RWPE2 (cell line): ENCODE measurements around the gene XRRA1.

Experiments
- ATAC-seq: fragments of 200-7000 bp; cut with Tn5 transposase; 3 replicates; pipeline ENCODE4 v1.9.1; 2021; ENCODE audit warnings: low read depth
- DNase-seq: peaks from one replicate; pipeline ENCODE4 v3.0.0-alpha.2; 2020; ENCODE audit warnings: low spot score
- H3K27ac ChIP-seq: fragments of 450-650 bp; 2 replicates; pipeline ENCODE4 v1.5.1; 2017; ENCODE audit warnings: mild to moderate bottlenecking; ENCODE audit not compliant: poor library complexity, severe bottlenecking
- H3K27me3 ChIP-seq: fragments of 250-450 bp; sonication (Bioruptor Pico); 2 replicates; pipeline ENCODE4 v1.5.1; 2021; ENCODE audit warnings: mild to moderate bottlenecking, moderate library complexity; ENCODE audit not compliant: insufficient read depth, poor library complexity, severe bottlenecking
- H3K36me3 ChIP-seq: fragments of 250-450 bp; sonication (Bioruptor Pico); 2 replicates; pipeline ENCODE4 v1.5.1; 2020; ENCODE audit warnings: low read depth, mild to moderate bottlenecking, moderate library complexity
- H3K4me1 ChIP-seq: fragments of 250-450 bp; sonication (Bioruptor Pico); 2 replicates; pipeline ENCODE4 v1.5.1; 2021; ENCODE audit warnings: mild to moderate bottlenecking, moderate library complexity; ENCODE audit not compliant: insufficient read depth, poor library complexity, severe bottlenecking
- H3K4me3 ChIP-seq: fragments of 250-450 bp; sonication (Bioruptor Pico); 2 replicates; pipeline ENCODE4 v1.5.1; 2021; ENCODE audit warnings: mild to moderate bottlenecking, moderate library complexity; ENCODE audit not compliant: severe bottlenecking
- H3K9me3 ChIP-seq: fragments of 250-450 bp; sonication (Bioruptor Pico); 2 replicates; pipeline ENCODE4 v1.5.1; 2021; ENCODE audit warnings: mild to moderate bottlenecking, moderate library complexity; ENCODE audit not compliant: severe bottlenecking
- TF ChIP-seq, protein P1 (sequence below): fragments of 450-650 bp; IDR thresholded peaks from one replicate; pipeline ENCODE4 v1.5.1; 2017; ENCODE audit warnings: mild to moderate bottlenecking, moderate library complexity; ENCODE audit not compliant: poor library complexity, severe bottlenecking

XRRA1 gene

DNA sequence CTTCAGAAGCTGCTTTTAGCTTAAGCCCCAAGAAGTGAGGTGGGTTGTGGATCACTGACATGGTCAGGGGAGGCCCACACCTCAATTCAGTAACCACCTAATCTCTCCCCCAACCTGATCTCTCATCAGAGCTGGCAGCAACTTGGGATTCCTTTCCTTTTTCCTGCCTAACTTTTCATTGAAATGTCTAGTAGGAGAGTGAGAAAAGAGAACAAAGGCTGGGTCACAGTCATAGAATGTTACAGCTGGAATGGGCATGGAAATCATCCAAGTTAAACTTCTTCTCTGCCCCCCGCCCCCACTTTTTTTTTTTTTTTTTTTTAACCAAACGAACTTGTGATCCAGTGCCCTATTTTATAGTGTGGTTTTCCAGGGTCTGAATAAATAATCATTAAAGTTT is 108.4 kb downstream of the XRRA1 start:
- Histone ChIP-seq H3K27ac (no peak overlapping the region), H3K9me3 (no peaks in the 10 kb centered on the region), H3K4me3 (no peak overlapping the region), H3K36me3 (peaks cover 51% of the 10 kb centered on the region), H3K27me3 (no peaks in the 10 kb centered on the region), H3K4me1 (no peaks in the 10 kb centered on the region)
- no peak for DNase-seq
- TF ChIP-seq, protein P1, sequence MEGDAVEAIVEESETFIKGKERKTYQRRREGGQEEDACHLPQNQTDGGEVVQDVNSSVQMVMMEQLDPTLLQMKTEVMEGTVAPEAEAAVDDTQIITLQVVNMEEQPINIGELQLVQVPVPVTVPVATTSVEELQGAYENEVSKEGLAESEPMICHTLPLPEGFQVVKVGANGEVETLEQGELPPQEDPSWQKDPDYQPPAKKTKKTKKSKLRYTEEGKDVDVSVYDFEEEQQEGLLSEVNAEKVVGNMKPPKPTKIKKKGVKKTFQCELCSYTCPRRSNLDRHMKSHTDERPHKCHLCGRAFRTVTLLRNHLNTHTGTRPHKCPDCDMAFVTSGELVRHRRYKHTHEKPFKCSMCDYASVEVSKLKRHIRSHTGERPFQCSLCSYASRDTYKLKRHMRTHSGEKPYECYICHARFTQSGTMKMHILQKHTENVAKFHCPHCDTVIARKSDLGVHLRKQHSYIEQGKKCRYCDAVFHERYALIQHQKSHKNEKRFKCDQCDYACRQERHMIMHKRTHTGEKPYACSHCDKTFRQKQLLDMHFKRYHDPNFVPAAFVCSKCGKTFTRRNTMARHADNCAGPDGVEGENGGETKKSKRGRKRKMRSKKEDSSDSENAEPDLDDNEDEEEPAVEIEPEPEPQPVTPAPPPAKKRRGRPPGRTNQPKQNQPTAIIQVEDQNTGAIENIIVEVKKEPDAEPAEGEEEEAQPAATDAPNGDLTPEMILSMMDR = no peak
- no peak for ATAC-seq

- TF ChIP-seq, protein P1 = no peak
- peaks cover 51% of the 10 kb centered on the region for H3K36me3 ChIP-seq
- no peaks in the 10 kb centered on the region for H3K27me3 ChIP-seq
- no peaks in the 10 kb centered on the region for H3K4me1 ChIP-seq
- no peak overlapping the region for H3K4me3 ChIP-seq
- no peaks in the 10 kb centered on the region for H3K9me3 ChIP-seq
- H3K27ac ChIP-seq = no peak overlapping the region
- no peak for ATAC-seq
- DNase-seq = no peak
These were observed 108.9 kb downstream of the XRRA1 start for GRCh38 chr11:74839971-74840370.

DNA sequence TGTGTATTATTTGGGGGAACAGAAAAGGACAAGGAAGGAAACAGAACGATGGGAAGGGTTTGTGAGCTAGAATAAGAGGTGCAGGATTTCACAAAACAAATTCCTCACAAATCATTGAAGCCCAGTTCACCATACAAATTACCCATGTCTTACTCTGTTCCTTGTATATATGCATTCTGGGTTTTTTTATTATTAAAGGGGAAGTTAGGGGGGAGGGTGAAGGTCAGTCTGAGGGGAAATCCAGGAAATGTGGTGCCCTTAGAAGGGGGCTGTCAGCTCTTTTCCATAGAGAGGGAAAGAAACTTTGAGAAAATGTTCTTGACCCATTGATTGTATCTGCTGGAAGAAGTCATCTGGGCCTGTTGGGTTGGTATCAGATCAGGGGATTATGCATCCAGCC is 109.4 kb downstream of the XRRA1 start:
- TF ChIP-seq, protein P1 = no peak
- Histone ChIP-seq H3K27me3 (no peaks in the 10 kb centered on the region), H3K27ac (no peak overlapping the region), H3K4me3 (no peak overlapping the region), H3K36me3 (peaks cover 54% of the 10 kb centered on the region), H3K9me3 (no peaks in the 10 kb centered on the region), H3K4me1 (no peaks in the 10 kb centered on the region)
- no peak for DNase-seq
- ATAC-seq = no peak

DNA sequence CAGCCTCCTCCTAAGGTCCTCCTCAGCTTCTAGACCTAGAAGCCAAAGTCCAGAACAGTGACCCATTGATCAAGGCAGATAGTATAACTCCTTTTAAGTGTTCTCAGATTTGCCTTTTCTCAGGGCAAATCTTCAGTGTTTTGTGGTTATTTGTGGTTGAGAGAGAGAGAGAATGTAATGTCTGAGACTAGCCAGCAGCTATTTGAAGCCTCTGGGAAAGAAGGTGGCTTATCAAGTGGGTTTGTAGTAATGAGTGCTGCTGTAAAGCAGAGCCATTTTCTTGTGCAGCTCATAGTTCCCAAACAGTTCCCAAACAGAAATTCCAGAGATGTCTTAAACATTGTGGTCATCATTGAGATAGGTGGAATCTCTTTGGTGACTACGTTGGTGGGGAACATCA is 110.7 kb downstream of the XRRA1 start:
- H3K36me3 ChIP-seq = peaks cover 52% of the 10 kb centered on the region
- no peak for DNase-seq
- TF ChIP-seq, protein P1 = no peak

DNA sequence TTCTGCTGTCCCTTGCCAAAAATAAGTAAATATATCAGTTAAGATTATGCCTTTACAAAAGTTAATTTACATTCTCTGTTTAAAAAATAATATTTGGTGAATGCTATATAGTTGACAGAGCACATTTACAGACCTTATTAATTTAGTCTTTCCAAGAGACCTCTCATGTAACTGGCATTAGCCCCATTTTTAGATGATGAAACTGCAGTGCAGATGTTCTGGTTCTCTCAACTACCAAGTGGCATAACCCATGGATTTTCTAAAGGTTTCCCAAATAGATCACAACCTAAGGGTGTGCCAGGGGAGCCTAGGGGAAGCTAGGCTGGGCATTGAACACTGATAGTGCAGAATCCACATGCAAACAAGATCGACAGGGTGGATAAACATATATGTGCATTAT is 111.7 kb downstream of the XRRA1 start:
- DNase-seq (no peak), ATAC-seq (no peak)
- Histone ChIP-seq H3K9me3 (no peaks in the 10 kb centered on the region), H3K4me3 (no peak overlapping the region), H3K36me3 (peaks cover 47% of the 10 kb centered on the region), H3K27me3 (no peaks in the 10 kb centered on the region), H3K27ac (no peak overlapping the region), H3K4me1 (no peaks in the 10 kb centered on the region)
- TF ChIP-seq, protein P1 = no peak

More for the DNA sequence above, 110.7 kb downstream of the XRRA1 start:
- ATAC-seq = no peak
- Histone ChIP-seq H3K27me3 (no peaks in the 10 kb centered on the region), H3K4me3 (no peak overlapping the region), H3K9me3 (no peaks in the 10 kb centered on the region), H3K4me1 (no peaks in the 10 kb centered on the region), H3K27ac (no peak overlapping the region)
